ENCODE data around the gene ATP13A4.

The ATP13A4 gene

DNA sequence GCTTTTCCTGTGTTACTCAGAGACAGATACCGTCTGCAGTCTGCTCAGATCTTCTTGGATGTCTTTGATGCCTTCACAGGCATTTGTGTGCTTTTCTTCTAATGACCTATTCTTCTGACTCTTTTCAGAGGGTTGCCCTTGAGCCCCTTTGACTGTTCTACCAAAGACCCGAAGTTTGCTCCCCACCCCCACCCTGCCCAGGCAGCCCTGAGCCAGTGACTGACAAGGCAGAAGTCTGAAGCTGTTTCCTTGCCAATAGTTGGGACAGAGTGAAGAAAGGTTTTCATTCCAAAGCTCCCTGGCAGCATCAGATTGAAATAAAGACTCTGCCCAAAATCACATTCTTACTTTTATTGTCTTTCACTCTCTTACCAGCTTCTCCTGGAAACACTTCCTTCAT is 167.1 kb downstream of the ATP13A4 start:
- DNase-seq = no peak

DNA sequence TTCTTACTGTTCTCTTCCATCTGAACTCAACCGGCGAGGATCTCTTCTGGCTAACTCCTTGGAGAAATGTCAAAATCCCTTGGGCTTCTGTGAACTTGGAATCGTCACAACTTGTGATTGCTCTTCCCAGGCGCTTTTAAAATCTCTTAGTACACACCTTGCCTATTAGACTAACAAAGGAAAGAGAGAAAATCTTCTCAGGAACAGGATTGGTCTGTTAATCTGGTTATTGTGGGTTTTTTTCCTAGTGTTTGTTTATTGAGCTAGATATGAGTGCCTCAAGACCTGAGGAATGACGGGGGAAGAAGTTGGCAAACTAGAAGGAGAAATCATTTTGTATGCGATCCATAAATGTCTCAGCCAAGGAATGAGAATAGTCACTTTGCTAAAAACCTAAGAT is 176.0 kb downstream of the ATP13A4 start, which contains the start of gene ATP13A5:
ATP13A5 (minus strand) TSS at position 48 of the 400 bp plus-strand sequence; CDS start at position 20, 28 bp downstream.
- DNase-seq = no peak

DNA sequence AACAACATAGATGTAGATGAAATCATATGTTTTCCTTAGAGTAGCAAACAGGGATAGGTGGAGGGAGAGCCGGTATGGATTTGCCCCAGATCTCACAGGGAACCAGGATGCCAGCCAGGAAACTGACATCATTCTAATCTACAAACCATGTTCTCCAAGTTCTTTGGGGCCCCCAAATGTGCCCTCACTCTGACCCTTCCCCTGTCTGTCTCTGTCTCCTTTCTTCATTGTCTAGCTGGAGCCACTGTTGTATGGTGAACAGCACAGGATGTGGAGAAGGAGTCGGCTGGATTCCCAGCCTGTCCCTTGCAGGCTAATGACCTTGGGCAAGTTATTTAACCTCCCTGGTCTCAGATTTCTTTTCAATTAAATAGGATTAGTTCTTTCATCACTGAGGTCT is 177.1 kb downstream of the ATP13A4 start:
- DNase-seq = no peak

DNA sequence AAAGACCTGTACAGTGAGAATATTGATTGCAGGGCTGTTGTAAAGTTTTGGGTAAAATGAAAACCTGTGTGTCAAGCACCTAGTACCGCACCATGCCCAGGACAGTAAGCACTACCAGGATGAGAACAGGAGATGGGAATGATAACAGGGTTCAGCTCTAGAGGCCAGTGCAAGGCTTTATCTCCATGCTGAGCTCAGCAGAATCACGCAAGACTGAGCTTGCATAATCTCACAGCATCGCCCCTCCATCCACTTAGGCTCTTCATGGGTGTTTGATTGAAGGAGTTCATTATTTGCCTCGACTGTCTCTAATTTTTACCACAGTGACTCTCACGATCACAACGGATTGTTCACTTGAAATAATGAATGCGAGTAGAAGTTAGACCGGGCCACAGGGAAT is 179.1 kb downstream of the ATP13A4 start:
- DNase-seq = no peak

DNA sequence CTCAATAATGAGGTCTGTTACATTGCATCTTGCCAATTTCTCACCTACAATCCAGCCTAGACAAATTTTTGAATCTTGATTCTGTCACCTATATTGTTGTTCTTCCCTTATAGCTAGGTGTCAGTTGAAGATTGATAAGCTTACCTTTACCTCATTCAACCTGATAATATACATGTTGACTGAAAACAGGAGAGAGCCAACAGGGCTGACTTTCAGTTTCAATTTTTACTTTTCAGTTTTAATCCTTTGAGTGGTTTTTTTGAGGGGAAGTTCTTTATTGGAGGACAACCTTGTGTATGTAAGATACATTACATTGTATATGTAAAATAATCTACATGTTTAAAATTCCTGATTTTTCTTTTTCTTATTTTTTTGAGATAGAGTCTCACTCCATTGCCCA is 181.9 kb downstream of the ATP13A4 start:
- no peak for DNase-seq

DNA sequence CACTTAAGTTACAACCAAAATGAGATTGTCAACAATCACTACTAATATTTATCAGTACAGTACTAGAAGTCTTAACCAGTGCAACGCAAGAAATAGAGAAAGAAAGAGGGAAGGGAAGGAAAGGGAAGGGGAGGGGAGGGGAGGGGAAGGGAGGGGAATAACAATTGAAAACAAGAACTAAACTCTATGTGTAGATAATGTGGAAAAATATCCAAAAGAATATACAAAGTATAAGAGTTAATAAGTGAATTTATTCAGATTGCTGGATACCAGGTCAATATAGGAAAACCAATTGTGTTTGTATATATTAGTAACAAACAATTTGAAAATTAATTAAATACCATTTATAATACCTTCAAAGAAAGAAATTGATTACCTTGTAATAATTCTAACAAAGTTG is 186.8 kb downstream of the ATP13A4 start:
- DNase-seq = no peak

DNA sequence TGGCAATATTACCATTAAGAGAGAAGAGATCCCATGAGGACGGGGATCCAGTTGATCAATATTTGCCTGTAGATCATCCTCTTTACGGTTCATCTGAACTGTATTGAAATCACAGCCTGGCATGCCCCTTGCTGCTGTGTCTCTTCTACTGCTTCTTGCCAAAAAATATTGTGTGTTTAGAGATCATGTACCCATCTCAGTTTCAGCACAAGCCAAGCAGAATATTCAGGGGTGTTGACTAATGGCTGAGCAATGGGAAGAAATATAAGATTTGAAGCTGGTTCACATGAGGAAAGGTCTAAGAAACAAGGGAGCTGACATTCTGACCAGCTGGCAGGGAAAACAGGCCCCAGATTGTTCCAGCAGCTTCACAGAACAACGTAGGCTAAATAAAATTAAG is 197.4 kb downstream of the ATP13A4 start:
- DNase-seq = no peak

DNA sequence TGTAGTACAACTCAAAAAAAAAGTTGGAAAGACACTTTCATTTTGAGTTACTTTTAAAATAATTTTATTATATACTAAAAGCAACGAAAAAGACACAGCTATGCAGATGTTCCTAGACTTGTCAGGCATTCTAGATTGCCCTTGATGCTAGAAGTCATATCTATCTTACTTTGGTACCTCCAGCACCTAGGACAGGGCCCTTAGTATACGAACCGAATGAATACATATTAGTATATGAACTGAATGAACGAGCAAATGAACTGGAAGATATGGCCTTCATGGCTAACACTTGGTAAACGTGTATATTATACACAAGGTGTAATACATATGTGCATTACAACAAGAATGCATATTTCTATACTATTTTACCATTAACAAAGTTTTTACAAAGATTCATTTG is 200.3 kb downstream of the ATP13A4 start:
- no peak for DNase-seq
